ENCODE measurements around the gene TRAPPC6A. TPM values are rescaled to one million over a fixed set of nuclear protein-coding genes. Genes with fewer than 3 reads are reported as not detected.

The TRAPPC6A gene
- total and polyA plus RNA-seq, 2 of the 13 experiments (the other 11 are each of a cell fraction or from before 2014, with no cell fraction given), result 6.5 to 21.0 TPM

GRCh38 chr19:45178262-45179071 is 430 bp upstream of the TRAPPC6A start, which contains the start of gene BLOC1S3 (continued):
- TF ChIP-seq ZNF503 (CRISPR knock-in tag; IDR thresholded peaks at IDR 0.05) (no peak), UBTF (CRISPR knock-in tag; IDR thresholded peaks at IDR 0.05) (no peak; the same call in 1 of the 2 replicates), HNRNPL (IDR thresholded peaks at IDR 0.05; ENCODE audit: low read depth, low read length) (0 out of 2 replicates have a peak, but pooled peaks have one; percentile 35), SP4 (CRISPR knock-in tag; IDR thresholded peaks at IDR 0.05) (peak; percentile 94), E2F2 (CRISPR knock-in tag; IDR thresholded peaks at IDR 0.05; ENCODE audit: borderline replicate concordance) (no peak), HMGXB4 (CRISPR knock-in tag; IDR thresholded peaks at IDR 0.05; ENCODE audit: borderline replicate concordance in 1 of 2, low read depth in 1 of 2) (peak in 1 of 2 experiments; percentile 38; a peak in 1 of 4 replicates), ZNF235 (CRISPR knock-in tag; IDR thresholded peaks at IDR 0.05; ENCODE audit: borderline replicate concordance) (no peak), KAT8 (CRISPR knock-in tag; IDR thresholded peaks at IDR 0.05) (peak; percentile 90), DDIT3 (CRISPR knock-in tag; IDR thresholded peaks at IDR 0.05) (no peak), RARG (CRISPR knock-in tag; IDR thresholded peaks at IDR 0.05; ENCODE audit: low read depth) (no peak), ZNF747 (CRISPR knock-in tag; IDR thresholded peaks at IDR 0.05; ENCODE audit: borderline replicate concordance) (no peak), ZKSCAN8 (CRISPR knock-in tag; IDR thresholded peaks at IDR 0.05; ENCODE audit: borderline replicate concordance) (no peak; the same call in 1 of the 2 replicates), JARID2 (CRISPR knock-in tag; IDR thresholded peaks at IDR 0.05; ENCODE audit: insufficient replicate concordance) (no peak)

Data from HepG2 (cell line).